ENCODE results near the gene CLNK.

GRCh38 chr4:10459305-10459704, 225.3 kb downstream of the CLNK start:
- TF ChIP-seq, protein P1, sequence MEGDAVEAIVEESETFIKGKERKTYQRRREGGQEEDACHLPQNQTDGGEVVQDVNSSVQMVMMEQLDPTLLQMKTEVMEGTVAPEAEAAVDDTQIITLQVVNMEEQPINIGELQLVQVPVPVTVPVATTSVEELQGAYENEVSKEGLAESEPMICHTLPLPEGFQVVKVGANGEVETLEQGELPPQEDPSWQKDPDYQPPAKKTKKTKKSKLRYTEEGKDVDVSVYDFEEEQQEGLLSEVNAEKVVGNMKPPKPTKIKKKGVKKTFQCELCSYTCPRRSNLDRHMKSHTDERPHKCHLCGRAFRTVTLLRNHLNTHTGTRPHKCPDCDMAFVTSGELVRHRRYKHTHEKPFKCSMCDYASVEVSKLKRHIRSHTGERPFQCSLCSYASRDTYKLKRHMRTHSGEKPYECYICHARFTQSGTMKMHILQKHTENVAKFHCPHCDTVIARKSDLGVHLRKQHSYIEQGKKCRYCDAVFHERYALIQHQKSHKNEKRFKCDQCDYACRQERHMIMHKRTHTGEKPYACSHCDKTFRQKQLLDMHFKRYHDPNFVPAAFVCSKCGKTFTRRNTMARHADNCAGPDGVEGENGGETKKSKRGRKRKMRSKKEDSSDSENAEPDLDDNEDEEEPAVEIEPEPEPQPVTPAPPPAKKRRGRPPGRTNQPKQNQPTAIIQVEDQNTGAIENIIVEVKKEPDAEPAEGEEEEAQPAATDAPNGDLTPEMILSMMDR (IDR thresholded peaks at IDR 0.05), result no peak
- TF ChIP-seq POLR2A (IDR thresholded peaks at IDR 0.05), result no peak
